ENCODE results near the gene CDK6.

DNA sequence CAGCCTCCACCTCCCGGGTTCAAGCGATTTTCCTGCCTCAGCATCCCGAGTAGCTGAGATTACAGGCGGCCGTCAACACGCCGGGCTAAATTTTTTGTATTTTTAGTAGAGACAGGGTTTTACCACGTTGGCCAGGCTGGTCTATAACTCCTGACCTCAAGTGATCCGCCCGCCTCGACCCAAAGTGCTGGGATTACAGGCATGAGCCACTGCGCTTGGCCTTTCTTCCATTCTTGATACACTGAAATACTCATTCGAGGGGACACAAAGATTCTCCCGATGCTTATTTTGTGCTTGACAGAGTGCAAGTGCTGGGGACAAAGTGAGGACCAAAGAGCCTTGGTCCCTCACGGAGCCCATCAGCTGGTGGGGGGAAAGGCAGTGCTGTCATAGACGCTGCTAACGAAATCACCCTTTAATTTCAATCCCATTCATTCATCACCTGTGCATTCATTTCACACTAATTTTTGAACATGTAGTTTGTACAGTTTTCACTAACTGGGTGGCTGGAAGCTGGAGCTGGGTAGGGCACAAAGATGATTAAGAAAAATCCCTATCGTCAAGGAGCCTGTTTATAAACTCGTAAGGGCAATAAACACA is 245.6 kb downstream of the CDK6 start:
- TF ChIP-seq, protein P1, sequence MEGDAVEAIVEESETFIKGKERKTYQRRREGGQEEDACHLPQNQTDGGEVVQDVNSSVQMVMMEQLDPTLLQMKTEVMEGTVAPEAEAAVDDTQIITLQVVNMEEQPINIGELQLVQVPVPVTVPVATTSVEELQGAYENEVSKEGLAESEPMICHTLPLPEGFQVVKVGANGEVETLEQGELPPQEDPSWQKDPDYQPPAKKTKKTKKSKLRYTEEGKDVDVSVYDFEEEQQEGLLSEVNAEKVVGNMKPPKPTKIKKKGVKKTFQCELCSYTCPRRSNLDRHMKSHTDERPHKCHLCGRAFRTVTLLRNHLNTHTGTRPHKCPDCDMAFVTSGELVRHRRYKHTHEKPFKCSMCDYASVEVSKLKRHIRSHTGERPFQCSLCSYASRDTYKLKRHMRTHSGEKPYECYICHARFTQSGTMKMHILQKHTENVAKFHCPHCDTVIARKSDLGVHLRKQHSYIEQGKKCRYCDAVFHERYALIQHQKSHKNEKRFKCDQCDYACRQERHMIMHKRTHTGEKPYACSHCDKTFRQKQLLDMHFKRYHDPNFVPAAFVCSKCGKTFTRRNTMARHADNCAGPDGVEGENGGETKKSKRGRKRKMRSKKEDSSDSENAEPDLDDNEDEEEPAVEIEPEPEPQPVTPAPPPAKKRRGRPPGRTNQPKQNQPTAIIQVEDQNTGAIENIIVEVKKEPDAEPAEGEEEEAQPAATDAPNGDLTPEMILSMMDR (conservative IDR thresholded peaks at IDR 0.05; ENCODE audit: low read depth, low read length), result no peak
- no peak for TF ChIP-seq EZH2 (IDR thresholded peaks at IDR 0.05; ENCODE audit: low read length, unreplicated experiment)
